AML-193 (cell line): ENCODE measurements around the gene MRGPRG.
"Not testable (repeated sequence)": the region's sequence is repeated elsewhere in the genome, so short reads cannot be mapped to it uniquely, and the experiment has no call there.

ENCODE experiments used
- DNase-seq, 2 experiments: peaks; one replicate each; lab custom pipeline; 2025; lab: John Stamatoyannopoulos, UW

MRGPRG gene, protein sequence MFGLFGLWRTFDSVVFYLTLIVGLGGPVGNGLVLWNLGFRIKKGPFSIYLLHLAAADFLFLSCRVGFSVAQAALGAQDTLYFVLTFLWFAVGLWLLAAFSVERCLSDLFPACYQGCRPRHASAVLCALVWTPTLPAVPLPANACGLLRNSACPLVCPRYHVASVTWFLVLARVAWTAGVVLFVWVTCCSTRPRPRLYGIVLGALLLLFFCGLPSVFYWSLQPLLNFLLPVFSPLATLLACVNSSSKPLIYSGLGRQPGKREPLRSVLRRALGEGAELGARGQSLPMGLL

DNA sequence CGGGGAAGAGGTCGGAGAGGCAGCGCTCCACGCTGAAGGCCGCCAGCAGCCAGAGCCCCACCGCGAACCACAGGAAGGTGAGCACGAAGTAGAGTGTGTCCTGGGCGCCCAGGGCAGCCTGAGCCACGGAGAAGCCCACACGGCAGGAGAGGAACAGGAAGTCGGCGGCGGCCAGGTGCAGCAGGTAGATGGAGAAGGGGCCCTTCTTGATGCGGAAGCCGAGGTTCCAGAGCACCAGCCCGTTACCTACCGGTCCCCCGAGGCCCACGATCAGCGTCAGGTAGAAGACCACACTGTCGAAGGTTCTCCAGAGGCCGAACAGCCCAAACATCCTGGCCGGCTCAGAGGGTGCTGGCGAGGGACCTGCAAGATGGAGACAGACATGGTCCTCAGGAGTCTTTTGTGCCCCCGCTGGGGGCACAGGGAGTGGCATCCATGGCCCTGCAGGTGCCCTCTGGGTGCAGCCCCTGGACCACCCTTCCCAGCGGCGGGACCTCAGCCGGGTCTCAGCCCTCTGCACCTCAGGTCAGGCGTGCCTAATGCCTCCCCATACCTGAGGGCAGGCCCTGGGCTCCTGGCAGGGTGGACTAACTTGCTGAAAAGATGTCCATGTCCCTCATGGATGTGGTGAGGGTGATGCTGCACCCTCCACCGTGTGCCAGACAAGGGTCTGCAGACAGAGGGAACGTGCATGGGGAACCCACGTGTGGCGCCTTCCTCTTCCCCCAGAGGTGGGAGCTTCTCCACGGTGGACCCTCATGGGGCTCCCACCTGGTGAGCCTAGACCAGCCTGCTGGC is at the start of gene MRGPRG:
Gene MRGPRG (minus strand): TSS at position 331 of the 798 bp plus-strand sequence. CDS start 0 bp downstream, at position 331.
- no peak for DNase-seq

DNA sequence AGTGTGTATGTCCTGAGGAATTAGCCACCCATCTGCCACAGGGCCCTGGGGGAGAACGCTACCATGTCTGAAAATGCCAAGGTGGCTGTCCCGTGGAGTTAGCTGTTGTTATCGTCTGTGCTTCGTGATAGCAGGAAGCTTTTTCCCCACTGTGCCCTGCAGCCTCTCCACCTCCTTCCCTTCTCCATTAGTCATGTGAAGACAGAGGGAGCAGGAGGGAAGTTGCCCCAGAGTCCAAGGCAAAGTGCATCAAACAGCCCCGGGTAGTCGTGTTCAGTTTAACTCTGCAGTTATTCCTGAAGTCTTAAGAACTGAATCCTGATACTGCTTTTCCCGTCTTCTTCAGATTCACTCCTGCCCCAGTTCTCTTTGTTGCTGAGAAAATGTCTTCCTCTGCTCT is 43.9 kb upstream of the MRGPRG start:
- not testable (repeated sequence) for DNase-seq

DNA sequence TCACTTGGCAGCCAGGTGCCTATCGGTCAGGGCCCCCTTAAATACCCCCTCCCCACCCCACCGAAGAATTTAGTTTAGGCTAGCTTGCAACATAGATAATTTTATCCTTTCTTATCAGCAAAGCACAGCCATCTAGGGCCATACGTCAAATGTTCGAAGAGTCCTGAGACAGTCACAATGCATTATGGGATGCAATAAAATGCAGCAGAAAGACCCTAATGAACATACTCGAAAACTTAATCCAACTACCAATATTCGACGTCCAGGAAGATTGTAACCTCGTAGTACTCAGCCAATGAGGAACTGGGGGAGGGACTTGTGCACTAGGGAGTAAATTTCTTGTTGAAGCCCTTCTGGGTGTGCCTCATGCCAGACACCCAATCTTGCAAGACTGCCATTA is 43.2 kb upstream of the MRGPRG start:
- not testable (repeated sequence) for DNase-seq

DNA sequence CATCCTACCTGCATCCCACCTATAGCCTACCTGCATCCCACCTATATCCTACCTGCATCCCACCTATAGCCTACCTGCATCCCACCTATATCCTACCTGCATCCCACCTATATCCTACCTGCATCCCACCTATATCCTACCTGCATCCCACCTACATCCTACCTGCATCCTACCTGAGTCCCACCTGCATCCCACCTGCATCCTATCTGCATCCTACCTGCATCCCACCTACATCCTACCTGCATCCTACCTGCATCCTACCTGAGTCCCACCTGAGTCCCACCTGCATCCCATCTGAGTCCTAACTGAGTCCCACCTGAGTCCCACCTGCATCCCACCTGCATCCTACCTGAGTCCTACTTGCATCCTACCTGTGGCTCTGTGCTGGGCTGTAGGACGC is 38.9 kb upstream of the MRGPRG start:
- DNase-seq = not testable (repeated sequence)

DNA sequence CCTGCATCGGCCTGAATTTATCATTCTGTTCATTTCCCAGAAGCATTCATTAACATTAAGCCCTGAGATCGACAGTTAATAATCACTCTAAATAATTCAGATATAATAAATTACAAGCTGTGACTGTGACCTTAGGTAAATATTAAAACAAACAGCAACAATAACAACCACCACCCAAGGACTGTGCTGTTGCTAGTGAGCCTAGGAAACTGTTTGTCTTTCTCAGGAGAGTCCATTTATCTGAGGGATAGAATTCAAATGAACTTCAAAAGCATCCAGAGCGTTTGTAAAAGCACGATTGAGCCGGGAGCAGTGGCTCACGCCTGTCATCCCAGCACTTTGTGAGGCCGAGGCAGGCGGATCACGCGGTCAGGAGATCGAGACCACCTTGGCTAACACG is 36.6 kb upstream of the MRGPRG start:
- not testable (repeated sequence) for DNase-seq

DNA sequence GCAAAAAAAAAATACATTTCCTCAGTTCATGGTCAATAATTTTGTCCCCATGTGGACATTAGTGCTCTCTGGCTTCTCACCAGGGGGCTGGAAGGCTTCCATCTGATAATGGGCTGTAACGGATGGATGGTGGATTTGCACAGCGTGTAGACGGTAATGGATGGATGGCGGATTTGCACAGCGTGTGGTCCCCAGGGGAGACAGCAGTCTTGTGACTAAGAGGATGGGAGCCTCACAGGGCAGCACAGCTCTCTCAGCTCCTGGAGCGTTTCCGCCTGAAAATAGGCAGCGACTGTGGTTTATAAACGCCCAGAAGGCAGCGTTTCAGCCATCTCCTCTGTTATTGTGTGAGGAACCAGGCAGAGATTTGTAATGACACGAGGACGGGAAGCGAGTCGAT is 36.2 kb upstream of the MRGPRG start:
- not testable (repeated sequence) for DNase-seq

DNA sequence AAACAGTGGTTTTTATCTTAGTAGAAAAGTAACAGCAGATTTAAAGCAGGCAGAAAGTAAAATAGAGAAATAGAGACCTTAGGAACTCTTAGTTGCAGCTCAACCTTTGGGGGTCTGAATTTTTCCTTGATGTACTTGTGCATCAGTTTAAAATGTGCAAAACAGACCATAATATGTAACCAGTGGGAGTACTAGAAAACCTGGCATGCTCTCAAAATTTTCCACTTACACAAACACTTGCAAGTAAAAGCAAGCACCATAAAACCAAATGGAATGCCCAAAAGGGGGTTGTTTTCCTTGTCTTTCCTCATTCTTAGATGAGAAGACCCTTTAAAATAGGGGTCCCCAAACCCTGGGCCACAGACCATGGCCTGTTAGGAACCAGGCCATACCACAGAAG is 26.5 kb upstream of the MRGPRG start:
- DNase-seq = no peak

DNA sequence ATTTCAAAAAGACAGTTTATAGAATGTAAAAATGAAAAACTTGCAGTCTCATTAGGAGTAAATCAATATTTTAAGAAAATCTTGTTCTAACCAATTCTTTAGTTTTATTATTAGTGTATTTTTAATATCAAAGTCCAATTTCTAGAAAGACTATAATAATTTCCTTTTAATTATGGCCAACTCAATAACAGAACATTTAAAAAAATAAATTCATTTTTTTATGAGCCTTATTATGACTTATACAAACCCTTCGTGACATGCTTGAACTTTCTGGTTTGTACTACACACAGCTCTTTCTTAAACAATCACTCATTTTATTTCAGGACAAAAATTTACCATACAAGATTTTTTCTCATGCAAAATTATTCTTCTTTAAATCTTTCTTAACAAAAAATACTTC is 25.3 kb upstream of the MRGPRG start:
- no peak for DNase-seq

DNA sequence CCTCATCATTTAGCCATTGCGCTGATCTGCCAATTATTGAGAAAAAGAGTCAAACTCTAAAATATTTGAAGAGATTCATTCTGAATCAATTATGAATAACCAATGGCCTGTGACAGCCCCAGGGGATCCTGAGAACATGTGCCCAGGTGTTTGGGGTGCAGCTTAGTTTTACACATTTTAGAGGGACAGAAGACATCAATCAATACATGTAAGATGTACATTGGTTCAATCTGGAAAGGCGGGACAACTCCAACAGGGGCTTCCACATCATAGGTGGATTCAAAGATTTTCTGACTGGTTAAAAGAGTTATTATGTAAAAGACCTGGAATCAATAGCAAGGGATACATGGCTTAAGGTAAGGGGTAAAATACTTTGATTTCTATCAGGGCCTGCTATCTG is 18.5 kb upstream of the MRGPRG start:
- no peak for DNase-seq

DNA sequence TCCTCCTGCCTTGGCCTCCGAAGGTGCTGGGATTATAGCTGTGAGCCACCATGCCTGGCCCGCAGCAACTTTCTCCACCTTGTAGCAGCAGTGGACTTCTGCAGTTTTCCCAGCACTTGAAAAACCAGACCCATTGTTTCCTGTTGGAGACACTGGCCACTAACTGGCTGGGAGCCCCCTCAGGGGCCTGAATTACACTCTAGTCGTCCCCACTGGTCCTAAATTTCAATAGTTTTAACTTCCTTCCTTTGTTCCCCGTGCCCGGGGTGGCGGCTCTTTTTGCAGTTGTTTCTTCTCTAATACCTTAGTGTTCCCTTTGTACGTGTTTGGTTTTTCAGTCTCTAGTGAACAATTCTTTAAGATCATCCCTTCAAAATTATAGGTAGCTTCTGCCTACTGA is 16.2 kb upstream of the MRGPRG start:
- DNase-seq = no peak

DNA sequence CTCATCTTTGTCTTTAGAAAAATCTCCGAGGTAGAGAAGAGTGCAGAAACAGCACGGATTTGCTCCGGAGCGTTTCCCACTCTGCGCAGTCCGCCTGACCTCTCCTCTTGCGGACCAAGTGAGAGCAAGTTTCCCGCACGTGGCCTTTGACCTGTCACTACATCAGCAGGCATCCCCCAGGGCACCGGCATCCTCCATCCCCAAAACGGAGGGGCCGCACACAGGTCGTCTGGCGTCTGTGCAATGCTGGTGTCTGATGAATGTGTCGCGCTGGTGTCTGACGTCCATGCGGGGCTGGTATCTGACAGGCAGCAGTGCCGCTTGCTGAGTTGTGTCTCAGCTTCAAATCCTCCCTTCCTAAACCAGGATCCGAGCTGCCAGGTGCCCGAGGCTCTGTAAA is 14.3 kb upstream of the MRGPRG start:
- DNase-seq = no peak

DNA sequence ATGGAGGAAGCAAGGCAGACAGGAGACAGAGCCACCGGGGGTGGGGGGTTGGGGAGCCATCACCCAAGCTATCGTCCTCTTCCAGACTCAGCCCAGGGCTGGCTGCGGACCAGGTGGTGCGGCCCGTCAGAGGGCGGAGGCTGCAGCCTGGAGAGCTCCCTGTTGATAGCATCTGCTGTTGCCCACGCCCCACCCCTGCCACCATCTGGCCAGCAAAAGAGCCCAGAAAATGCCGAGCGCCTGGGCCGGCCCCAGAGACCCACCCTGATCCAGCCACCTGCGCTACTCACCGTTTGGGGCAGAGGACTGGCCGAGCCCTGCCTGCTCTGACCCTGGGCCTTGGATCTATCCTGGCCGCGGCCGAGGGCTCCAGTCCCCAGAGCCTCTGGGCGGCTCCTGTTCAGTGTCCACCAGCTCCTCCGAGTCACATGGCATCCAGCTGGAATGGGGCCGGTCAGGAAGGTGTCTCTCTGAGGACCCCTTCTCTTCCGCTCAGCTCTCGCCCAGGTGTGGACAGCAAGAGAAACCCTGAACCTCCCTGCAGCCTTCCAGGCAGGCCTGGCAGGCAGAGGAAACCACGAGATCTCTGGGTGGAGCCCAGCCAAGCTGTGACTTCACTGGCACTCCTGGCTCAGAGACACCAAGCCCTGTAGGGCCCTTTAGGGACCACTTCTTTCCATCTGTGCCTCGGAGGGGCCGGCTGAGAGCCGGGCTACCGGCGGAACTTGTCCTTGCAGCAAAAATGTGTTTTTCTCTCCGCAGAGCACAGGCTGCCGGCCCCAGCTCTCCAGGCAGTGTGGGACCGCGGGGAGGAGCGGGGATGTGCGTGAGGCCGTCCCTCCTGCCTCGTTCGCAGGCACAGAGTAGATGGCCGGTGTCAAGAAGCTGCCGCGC is 13.5 kb upstream of the MRGPRG start, which contains the start of gene MRGPRE:
Gene MRGPRE (minus strand): TSS at position 567 of the 894 bp plus-strand sequence. CDS start 3,618 bp downstream, outside the sequence.
- DNase-seq = no peak

DNA sequence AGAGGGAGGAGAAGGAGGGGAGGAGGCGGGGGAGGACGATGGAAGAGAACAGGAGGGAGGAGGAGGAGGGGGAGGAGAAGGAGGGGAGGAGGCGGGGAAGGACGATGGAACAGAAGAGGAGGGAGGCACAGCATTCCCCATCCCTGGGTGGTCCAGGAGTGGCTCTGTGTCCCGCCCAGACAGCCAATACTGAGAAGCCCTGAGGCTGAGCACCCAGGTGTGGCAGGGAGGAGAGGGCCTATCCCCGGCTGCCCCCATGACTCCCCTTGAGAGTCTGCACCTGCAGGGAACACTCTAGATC is 12.9 kb upstream of the MRGPRG start:
- DNase-seq = no peak

DNA sequence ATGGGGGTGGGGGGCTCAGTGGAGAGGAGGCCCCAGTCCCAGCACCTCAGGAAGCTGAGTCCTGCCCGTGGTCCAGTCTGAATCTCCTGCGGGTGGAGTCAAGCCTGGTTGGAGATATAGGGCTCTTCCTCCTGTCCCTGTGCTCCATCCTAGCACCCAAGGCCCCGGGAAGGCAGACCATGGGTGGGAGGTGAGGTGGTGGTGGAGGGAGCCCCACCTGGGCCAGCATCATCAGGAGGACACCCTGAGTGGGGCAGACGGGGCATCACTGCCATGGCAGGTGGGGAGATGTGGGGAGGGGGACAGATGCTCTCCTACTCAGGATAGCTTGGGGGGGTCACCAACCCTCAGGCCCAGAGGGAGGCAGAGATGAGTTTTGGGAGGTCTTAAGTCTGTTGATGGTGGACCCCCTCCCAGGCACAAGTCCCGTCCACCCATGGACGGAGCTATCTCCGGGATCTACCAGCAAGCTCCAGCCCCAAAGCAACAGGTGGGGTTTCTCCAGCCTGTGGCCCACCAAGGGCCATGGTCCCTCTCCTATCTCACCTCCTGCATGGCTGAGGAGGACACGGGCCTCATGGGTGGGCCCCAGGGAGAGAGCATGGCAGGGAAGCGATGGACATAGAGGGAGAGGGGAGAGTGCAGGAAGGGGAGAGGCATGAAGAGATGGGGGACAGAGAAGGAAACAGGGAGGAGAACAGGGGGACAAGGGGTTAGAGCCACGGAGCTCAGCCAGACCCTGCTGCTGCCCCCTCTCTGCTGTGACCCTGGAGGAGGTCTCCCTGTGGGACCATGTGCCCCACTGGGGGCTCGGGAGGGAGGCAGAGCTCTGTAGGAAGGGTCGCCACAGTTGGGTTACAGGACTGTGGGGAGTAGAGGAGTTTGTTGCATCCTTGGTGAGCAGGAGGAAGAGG is 12.3 kb upstream of the MRGPRG start:
- no peak for DNase-seq

DNA sequence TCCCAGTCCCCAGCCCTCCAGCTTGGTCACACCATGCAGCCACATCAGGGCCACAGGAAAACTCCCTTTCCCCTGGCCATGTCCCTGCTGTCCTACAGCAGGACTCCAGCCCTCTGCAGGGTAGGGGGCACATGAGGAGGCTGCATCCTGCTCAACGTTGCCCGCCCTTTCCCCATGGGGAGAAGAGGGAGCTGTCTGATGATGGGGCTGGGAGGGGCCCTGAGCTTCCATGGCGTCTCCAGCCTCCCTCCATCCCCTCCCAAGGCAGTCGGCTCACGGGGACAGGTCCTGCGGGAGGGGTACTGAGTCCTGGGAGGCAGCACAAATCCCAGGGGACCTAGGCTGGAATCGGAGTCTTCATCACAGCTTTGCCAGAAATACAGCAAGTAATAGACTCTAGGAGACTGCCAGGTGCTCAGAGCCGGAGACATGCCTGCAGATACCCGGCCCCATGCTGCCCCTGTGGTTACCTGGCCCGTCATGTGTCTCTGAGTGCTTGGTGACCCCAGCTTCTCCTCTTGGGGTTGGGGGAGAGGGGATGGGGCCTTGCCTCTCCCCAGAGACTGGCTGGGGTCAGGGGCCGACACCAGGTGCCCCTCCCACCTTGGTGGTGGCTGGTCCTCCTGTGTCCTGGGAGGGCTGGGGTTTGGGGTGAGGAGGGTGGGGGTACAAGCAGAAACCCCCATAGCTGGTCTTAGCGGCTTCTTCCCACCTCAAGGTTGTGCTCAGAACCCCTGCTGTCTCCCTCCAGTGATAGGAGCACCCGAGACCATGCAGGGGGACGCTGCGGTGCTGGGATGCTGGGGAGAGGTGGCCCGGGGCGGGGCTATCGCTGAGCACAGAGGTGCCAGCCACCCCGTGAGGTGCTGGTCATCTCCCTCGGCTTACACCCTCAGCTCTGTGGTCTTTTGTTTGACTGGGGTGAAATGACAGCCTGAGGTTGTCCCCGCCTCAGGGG is 11.3 kb upstream of the MRGPRG start:
- DNase-seq = no peak

DNA sequence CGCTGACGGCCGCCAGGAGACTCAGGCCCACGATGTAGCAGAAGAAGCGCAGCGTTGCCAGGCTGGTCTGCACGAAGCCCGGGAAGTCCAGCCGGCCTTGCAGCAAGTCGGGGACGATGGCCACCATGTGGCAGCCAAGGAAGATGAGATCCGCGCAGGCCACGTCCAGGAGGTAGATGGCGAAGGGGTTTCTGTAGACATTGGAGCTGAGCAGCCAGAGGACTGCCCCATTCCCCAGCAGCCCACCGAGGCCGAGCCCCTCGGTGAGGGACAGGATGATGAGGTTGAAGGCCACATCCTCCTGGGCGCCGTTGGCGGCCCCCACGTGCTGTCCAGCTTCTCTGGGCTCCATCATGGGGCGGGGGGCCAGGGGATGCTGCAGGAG is 9.8 kb upstream of the MRGPRG start:
- DNase-seq = no peak

DNA sequence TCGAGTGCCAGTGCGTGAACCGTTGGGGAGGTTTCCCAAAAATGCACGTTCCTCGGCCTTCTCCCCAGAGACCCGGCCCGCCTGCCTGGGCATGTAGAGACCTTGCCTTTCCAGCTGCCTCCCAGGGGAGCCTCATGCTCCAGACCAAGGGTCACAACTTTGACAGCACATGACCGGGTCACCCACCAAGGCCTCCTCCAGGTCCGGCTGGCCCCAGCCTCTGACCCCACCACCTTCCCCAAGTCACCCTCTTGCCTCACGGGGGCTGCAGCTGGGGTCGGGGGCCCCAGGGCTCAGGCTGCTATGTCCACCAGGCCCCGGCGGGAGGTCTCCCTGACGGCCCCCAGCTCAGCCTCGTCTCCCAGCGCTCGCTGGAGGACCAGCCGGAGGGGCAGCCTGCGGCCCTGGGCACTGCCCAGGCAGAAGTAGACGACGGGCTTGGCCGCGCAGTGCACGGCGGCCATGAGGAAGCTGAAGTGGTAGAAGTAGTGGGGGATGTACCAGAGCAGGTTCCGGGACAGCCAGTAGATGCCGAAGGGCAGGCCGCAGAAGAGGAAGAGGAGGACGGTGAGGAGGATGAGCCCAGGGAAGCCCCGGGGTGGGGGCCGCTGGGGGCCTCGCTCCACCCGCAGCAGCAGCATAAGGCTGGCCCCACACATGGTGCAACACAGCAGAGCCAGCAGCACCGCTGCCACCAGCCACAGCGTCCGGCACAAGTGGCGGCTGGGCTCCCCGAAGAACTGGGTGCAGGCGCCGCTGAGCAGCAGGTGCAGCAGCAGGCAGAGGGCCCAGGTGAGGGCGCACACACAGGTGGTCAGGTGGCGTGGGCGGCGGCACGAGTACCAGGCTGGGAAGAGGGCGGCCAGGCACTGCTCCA is 9.2 kb upstream of the MRGPRG start:
- DNase-seq = no peak

DNA sequence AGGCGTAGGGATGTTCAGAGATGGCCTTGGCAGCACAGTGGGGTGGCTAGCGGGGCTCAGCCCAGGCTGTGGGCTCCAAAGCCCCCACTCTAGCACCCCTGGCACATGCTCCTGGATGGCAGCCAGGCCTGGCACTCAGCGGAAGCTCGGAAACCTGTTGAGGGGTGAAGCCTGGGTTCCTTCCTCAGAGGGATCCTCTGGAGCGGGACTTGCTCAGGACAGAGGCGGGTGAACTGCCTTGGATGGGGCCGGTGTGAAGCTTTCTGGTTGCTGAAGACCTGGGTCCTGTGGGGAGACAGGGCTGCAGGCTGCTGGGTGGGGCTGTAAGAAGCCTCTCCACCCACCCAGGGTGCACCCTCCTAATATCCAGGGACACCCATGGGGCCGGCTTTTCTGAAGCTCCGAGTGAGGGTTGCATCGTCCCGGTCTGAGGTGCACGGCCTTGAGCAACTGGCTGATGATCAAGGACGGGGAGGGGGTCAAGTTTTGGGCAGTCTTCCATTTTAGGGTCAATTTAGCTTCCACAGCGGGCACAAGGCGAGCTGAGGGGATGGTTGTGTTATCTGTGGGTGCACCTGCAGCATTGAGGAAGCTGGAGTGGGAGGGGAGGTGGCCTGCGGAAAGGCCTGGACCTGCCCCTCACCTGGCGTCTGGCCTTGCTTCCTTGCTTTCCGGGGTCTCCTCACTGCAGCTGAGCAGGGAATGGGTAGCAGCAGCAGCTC is 8.4 kb upstream of the MRGPRG start:
- no peak for DNase-seq
